ENCODE results near the gene SERPIND1.
"Not testable (repeated sequence)": the region's sequence is repeated elsewhere in the genome, so short reads cannot be mapped to it uniquely, and the experiment has no call there.

DNA sequence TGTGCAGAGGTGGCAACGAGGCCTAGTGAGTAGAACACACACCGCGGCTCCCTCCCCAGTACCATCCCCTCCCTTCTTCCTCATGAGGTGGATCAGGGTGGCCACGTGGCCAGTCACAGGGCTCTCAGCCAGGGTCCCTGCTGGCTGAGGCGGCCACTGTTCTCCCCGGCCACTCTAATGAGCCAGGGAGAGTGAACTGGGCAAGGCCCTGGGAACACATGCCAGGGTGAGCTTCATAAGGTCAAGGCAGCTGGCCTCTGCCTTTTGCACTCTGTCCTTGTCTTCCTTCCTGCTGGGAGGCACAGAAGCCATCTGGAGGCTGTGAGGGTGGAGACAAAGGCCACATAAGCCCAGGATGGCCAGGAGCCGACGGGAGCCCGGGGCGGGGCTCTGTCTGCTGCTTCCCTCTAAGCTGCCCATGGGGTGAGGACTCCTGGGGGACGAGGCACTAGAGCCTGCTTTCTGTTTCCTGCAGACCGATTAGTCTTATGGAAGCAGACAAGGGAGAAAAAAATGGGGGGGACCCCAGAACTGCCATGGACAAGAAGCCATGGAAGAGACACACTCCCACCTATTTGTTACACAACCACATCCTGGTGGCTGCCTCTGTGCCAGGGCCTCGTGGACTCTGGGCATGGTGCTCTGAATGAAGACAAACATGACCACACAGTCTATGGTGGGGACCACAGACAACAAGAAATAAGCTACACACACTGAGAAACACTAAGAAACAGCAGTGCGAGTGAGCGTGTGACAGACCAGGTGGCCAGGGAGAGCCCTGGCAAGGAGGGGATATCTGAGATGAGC is 38.4 kb upstream of the SERPIND1 start:
- not testable (repeated sequence) for TF ChIP-seq POLR2A (IDR thresholded peaks at IDR 0.05)
- TF ChIP-seq, protein P1, sequence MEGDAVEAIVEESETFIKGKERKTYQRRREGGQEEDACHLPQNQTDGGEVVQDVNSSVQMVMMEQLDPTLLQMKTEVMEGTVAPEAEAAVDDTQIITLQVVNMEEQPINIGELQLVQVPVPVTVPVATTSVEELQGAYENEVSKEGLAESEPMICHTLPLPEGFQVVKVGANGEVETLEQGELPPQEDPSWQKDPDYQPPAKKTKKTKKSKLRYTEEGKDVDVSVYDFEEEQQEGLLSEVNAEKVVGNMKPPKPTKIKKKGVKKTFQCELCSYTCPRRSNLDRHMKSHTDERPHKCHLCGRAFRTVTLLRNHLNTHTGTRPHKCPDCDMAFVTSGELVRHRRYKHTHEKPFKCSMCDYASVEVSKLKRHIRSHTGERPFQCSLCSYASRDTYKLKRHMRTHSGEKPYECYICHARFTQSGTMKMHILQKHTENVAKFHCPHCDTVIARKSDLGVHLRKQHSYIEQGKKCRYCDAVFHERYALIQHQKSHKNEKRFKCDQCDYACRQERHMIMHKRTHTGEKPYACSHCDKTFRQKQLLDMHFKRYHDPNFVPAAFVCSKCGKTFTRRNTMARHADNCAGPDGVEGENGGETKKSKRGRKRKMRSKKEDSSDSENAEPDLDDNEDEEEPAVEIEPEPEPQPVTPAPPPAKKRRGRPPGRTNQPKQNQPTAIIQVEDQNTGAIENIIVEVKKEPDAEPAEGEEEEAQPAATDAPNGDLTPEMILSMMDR (IDR thresholded peaks at IDR 0.05) = not testable (repeated sequence)

All from heart left ventricle (tissue), 13 donors.